Fibroblast of lung (primary cell): ENCODE measurements around the gene MORF4L2. TPM values are rescaled to one million over a fixed set of nuclear protein-coding genes. Genes with fewer than 3 reads are reported as not detected.

Source experiments
- DNase-seq, 2 donors: peaks; one replicate each; pipeline versions ENCODE4 v3.0.0 to v3.0.0-alpha.2; 2010; ENCODE audit warnings: low read depth in 2 of 2
- H2AFZ ChIP-seq: 2 replicates; pipeline ENCODE4 v1.5.1; 2012; ENCODE audit warnings: low read length, control low read depth, inconsistent platforms
- H3K27ac ChIP-seq: 2 replicates; pipeline ENCODE4 v1.5.1; 2011; ENCODE audit warnings: low read length, control low read depth; ENCODE audit not compliant: insufficient read depth
- H3K27me3 ChIP-seq: 2 replicates; pipeline ENCODE4 v1.5.1; 2011; ENCODE audit warnings: mild to moderate bottlenecking, low read length; ENCODE audit not compliant: control insufficient read depth, insufficient read depth
- H3K36me3 ChIP-seq: 2 replicates; pipeline ENCODE4 v1.5.1; 2011; ENCODE audit warnings: low read length; ENCODE audit not compliant: control insufficient read depth, insufficient read depth
- H3K4me1 ChIP-seq: 2 replicates; pipeline ENCODE4 v1.5.1; 2011; ENCODE audit warnings: low read length; ENCODE audit not compliant: control insufficient read depth, insufficient read depth; ENCODE audit errors: extremely low read depth
- H3K4me2 ChIP-seq: 2 replicates; pipeline ENCODE4 v1.5.1; 2011; ENCODE audit warnings: low read length, control low read depth; ENCODE audit not compliant: insufficient read depth; ENCODE audit errors: extremely low read depth
- H3K4me3 ChIP-seq, 4 experiments: fragments of 200-600 bp in 1 of 4; sonication (generic) in 1 of 4; replicated peaks in 1 of 4; 2 replicates each; pipeline ENCODE4 v1.5.1; 2011 to 2016; ENCODE audit warnings: low read length in 4 of 4, low read depth in 3 of 4, mild to moderate bottlenecking in 3 of 4, control low read depth in 2 of 4, inconsistent platforms in 1 of 4, mixed read lengths in 1 of 4; ENCODE audit not compliant: insufficient read depth in 1 of 4; ENCODE audit errors: control extremely low read depth in 1 of 4
- H3K79me2 ChIP-seq: 2 replicates; pipeline ENCODE4 v1.5.1; 2012; ENCODE audit warnings: mild to moderate bottlenecking, low read length, inconsistent platforms; ENCODE audit not compliant: control insufficient read depth, insufficient read depth
- H3K9ac ChIP-seq: 2 replicates; pipeline ENCODE4 v1.5.1; 2011; ENCODE audit warnings: mild to moderate bottlenecking, low read length, control low read depth; ENCODE audit not compliant: insufficient read depth
- H3K9me3 ChIP-seq: 2 replicates; pipeline ENCODE4 v1.5.1; 2012; ENCODE audit warnings: low read depth, low read length; ENCODE audit not compliant: control insufficient read depth, insufficient read depth
- H4K20me1 ChIP-seq: 2 replicates; pipeline ENCODE4 v1.5.1; 2011; ENCODE audit warnings: low read length; ENCODE audit not compliant: control insufficient read depth, insufficient read depth; ENCODE audit errors: extremely low read depth
- EZH2 ChIP-seq: IDR thresholded peaks from 2 replicates; pipeline ENCODE4 v1.5.1; 2012; ENCODE audit warnings: low read length, control low read depth, mild to moderate bottlenecking; ENCODE audit errors: missing control alignments
- polyA plus RNA-seq, 2 donors: library from polyadenylated mRNA; depleted of rRNA in 1 of 2; stranded (reverse) in 1 of 2; unstranded in 1 of 2; fragments of >200 nt; gene quantifications; 2 replicates each; pipeline ENCODE4 v1.2.1, GENCODE V29; 2011 to 2012; ENCODE audit warnings: missing spikeins in 1 of 2
- total RNA-seq: library from RNA; depleted of rRNA; stranded (reverse); fragments of >200 nt; gene quantifications from 2 replicates; pipeline ENCODE4 v1.2.1, GENCODE V29; 2014
- TF ChIP-seq, protein P1 (sequence below), 2 donors: IDR thresholded peaks in 1 of 2; conservative IDR thresholded peaks in 1 of 2; 1 replicate in 1 of 2; 2 replicates in 1 of 2; pipeline ENCODE4 v1.5.1; 2011 to 2012; ENCODE audit warnings: low read length in 2 of 2, control low read depth in 1 of 2, inconsistent platforms in 1 of 2, low read depth in 1 of 2, mild to moderate bottlenecking in 1 of 2

Gene MORF4L2
- total and polyA plus RNA-seq, 2 donors (not counting 1 experiment from before 2014, with no cell fraction given), result 353 to 948 TPM

DNA sequence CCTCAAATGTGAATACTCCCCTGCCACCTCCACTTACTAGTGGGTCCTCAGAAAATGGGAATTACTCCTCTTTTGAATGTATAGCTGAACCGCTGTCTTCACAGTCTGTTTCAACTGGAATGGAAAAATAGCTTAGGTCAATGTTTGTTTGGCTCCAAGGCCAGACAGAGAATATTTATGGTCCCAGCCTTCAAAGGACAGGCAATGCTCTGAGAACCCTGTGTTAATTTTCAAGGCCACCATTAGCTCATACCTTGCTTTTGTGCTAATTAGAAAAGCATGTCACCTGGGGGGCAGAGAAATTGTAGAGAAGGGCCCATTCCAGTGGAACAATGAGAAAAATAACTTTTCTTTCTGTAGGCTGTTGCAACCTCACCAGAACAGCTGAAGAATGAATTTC lies 4.6 kb upstream of the MORF4L2 start:
- H3K9ac ChIP-seq, result no peak overlapping the region
- H3K79me2 ChIP-seq, result peaks cover 4% of the 10 kb centered on the region
- DNase-seq, result no peak
- no peaks in the 10 kb centered on the region for H4K20me1 ChIP-seq
- H3K9me3 ChIP-seq, result no peaks in the 10 kb centered on the region
- H3K4me2 ChIP-seq, result no peak overlapping the region
- no peaks in the 10 kb centered on the region for H3K4me1 ChIP-seq
- H3K27me3 ChIP-seq, result no peaks in the 10 kb centered on the region
- no peak for TF ChIP-seq EZH2
- TF ChIP-seq, protein P1, sequence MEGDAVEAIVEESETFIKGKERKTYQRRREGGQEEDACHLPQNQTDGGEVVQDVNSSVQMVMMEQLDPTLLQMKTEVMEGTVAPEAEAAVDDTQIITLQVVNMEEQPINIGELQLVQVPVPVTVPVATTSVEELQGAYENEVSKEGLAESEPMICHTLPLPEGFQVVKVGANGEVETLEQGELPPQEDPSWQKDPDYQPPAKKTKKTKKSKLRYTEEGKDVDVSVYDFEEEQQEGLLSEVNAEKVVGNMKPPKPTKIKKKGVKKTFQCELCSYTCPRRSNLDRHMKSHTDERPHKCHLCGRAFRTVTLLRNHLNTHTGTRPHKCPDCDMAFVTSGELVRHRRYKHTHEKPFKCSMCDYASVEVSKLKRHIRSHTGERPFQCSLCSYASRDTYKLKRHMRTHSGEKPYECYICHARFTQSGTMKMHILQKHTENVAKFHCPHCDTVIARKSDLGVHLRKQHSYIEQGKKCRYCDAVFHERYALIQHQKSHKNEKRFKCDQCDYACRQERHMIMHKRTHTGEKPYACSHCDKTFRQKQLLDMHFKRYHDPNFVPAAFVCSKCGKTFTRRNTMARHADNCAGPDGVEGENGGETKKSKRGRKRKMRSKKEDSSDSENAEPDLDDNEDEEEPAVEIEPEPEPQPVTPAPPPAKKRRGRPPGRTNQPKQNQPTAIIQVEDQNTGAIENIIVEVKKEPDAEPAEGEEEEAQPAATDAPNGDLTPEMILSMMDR (conservative IDR thresholded peaks at IDR 0.05 in 1 of 2, IDR thresholded peaks at IDR 0.05 in 1 of 2; ENCODE audit: low read depth in 1 of 2, low read length in 2 of 2), result no peak
- no peak overlapping the region for H3K4me3 ChIP-seq
- H3K27ac ChIP-seq, result no peak overlapping the region
- H3K36me3 ChIP-seq, result no peaks in the 10 kb centered on the region
- no peak overlapping the region for H2AFZ ChIP-seq

DNA sequence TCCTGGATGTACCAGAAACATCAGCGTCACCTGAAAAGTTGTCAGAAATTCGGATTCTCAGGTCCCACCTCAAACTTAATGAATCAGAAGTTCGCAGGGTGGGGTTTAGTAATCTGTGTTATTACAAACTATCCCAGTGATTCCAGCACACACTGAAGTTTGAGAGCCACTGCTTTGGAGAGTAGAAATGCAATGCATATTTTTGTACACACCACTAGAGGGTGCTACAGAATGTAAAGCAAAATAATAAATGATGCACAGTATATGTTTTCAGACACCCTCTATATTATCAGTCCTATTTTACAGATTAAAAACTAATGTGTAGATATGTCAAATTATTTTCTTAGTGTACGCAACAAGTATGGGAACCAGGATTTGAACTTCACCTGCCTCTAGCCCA lies 2.4 kb upstream of the MORF4L2 start:
- Histone ChIP-seq H3K4me3 (no peak overlapping the region), H3K79me2 (peaks cover 24% of the 10 kb centered on the region), H3K36me3 (no peaks in the 10 kb centered on the region), H3K27ac (no peak overlapping the region), H3K9ac (no peak overlapping the region), H3K9me3 (no peaks in the 10 kb centered on the region), H2AFZ (no peak overlapping the region), H4K20me1 (no peaks in the 10 kb centered on the region), H3K4me2 (no peak overlapping the region), H3K4me1 (peaks cover 1% of the 10 kb centered on the region), H3K27me3 (no peaks in the 10 kb centered on the region)
- no peak for TF ChIP-seq EZH2
- TF ChIP-seq, protein P1 (conservative IDR thresholded peaks at IDR 0.05 in 1 of 2, IDR thresholded peaks at IDR 0.05 in 1 of 2; ENCODE audit: low read depth in 1 of 2, low read length in 2 of 2), result peak; percentile 30 to 53
- peak; percentile 24 to 60 for DNase-seq

DNA sequence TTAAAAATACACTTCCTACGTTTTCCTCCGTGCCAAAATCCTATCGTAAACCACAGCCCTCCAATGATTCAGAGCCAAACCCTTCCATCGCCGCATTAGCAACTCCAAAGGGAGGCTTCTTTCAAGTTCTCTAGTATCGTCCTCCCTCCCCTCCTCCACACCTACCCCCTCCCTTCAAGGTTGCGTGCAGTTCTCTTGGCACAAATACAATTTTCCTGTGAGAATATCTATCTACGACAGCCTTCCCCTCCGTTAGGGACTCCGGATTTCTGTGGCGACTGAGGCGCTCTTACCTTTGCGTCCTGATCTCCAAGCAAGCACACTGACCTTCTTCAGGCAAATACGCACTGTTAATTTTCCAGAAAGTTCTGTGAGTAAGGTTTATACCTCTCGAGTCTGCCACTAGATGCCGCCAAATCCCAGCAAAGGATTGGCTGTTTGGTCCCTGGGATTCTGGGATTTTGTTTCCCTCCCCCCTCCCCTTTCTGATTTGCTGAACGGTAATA lies 1.2 kb upstream of the MORF4L2 start:
- no peaks in the 10 kb centered on the region for H3K27me3 ChIP-seq
- H3K27ac ChIP-seq, result peak overlapping the region; percentile 98
- no peaks in the 10 kb centered on the region for H4K20me1 ChIP-seq
- peak overlapping the region; percentile 63 for H3K9ac ChIP-seq
- H3K4me2 ChIP-seq, result peak overlapping the region; percentile 32
- H2AFZ ChIP-seq, result peak overlapping the region; percentile 29
- H3K36me3 ChIP-seq, result no peaks in the 10 kb centered on the region
- no peak for TF ChIP-seq EZH2
- TF ChIP-seq, protein P1 (conservative IDR thresholded peaks at IDR 0.05 in 1 of 2, IDR thresholded peaks at IDR 0.05 in 1 of 2; ENCODE audit: low read depth in 1 of 2, low read length in 2 of 2), result peak; percentile 70 to 72
- no peaks in the 10 kb centered on the region for H3K9me3 ChIP-seq
- peak; percentile 71 to 86 for DNase-seq
- peaks cover 28% of the 10 kb centered on the region for H3K79me2 ChIP-seq
- peak overlapping the region; percentile 69 to 96 (median 70) for H3K4me3 ChIP-seq
- H3K4me1 ChIP-seq, result peaks cover 3% of the 10 kb centered on the region
